Loucy (cell line): ENCODE results near the gene COL27A1.

Source experiments
- CTCF ChIP-seq: fragments of 200-600 bp; sonication (generic); conservative IDR thresholded peaks from 2 replicates; pipeline ENCODE4 v1.5.1; 2014; ENCODE audit warnings: mild to moderate bottlenecking, antibody characterized with exemption, low read length
- EZH2phosphoT487 ChIP-seq: fragments of 200-600 bp; IDR thresholded peaks from 2 replicates; pipeline ENCODE4 v1.6.1; 2018; ENCODE audit warnings: antibody characterized with exemption, mild to moderate bottlenecking, moderate library complexity, borderline replicate concordance

- no peak for TF ChIP-seq EZH2phosphoT487
- no peak for TF ChIP-seq CTCF
Observed at GRCh38 chr9:114274217-114274616, 118.9 kb downstream of the COL27A1 start.
